ENCODE results near the gene SHKBP1. TPM values are rescaled to one million over a fixed set of nuclear protein-coding genes. Genes with fewer than 3 reads are reported as not detected.

The SHKBP1 gene
- total and polyA plus RNA-seq, 2 of the 4 experiments (the other 2 are of a cell fraction) = 15.6 to 94.0 TPM

DNA sequence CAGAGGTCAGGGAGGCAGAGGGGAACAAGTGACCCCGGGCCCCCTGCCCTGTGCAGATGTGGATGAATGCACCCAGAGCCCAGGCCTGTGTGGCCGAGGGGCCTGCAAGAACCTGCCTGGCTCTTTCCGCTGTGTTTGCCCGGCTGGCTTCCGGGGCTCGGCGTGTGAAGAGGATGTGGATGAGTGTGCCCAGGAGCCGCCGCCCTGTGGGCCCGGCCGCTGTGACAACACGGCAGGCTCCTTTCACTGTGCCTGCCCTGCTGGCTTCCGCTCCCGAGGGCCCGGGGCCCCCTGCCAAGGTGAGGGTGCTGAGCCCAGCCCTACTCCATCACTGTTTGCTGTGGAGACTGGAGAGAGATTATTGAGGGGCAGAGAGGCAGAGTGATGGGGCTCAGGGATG is 34.4 kb downstream of the SHKBP1 start:
- Histone ChIP-seq H4K91ac (ENCODE audit: insufficient read depth, low read depth, low read length) (no peak overlapping the region), H2BK15ac (ENCODE audit: low read depth, low read length) (no peak overlapping the region), H2BK120ac (ENCODE audit: low read depth, low read length) (no peak overlapping the region), H3K56ac (ENCODE audit: extremely low read depth, insufficient read depth, low read length) (no peak overlapping the region), H3K9me3 (ENCODE audit: control insufficient read depth, insufficient read depth, low read length) (no peaks in the 10 kb centered on the region), H3K9me1 (ENCODE audit: insufficient read depth, low read length) (peaks cover 7% of the 10 kb centered on the region), H3K36me3 (ENCODE audit: control insufficient read depth, insufficient read depth, low read length) (peaks cover 29% of the 10 kb centered on the region), H4K5ac (ENCODE audit: low read depth, low read length) (no peak overlapping the region), H3K9ac (ENCODE audit: low read depth, low read length) (no peak overlapping the region), H4K8ac (ENCODE audit: low read depth in 2 of 2, low read length in 2 of 2) (no peak overlapping the region), H2BK20ac (ENCODE audit: low read depth, low read length) (no peak overlapping the region), H3K27ac (ENCODE audit: insufficient read depth, low read length) (no peak overlapping the region), H3K4ac (ENCODE audit: low read depth, low read length) (no peak overlapping the region), H3K4me2 (ENCODE audit: low read depth, low read length) (no peak overlapping the region), H2AK9ac (replicated peaks; ENCODE audit: low read depth, low read length, poor library complexity) (no peak overlapping the region), H3K79me1 (ENCODE audit: low read depth in 1 of 2, low read length in 2 of 2) (peaks cover 4 to 10% of the 10 kb centered on the region in 2 experiments), H3K4me3 (ENCODE audit: insufficient read depth, low read depth, low read length) (no peak overlapping the region), H3K18ac (ENCODE audit: low read depth, low read length) (no peak overlapping the region), H3K27me3 (ENCODE audit: control insufficient read depth, insufficient read depth, low read length) (no peaks in the 10 kb centered on the region), H3K4me1 (ENCODE audit: control insufficient read depth, insufficient read depth, low read length) (peaks cover 6% of the 10 kb centered on the region; the same call in 1 of the 2 replicates), H2AFZ (replicated peaks; ENCODE audit: low read length, poor library complexity) (no peak overlapping the region), H2AK5ac (ENCODE audit: low read depth, low read length) (0 out of 2 replicates have a peak overlapping the region, but pooled peaks have one; percentile 37), H3K23ac (ENCODE audit: low read depth, low read length) (no peak overlapping the region), H3K14ac (replicated peaks; ENCODE audit: low read depth, low read length) (no peak overlapping the region), H2BK5ac (ENCODE audit: low read depth, low read length, poor library complexity, severe bottlenecking) (no peak overlapping the region), H4K20me1 (ENCODE audit: insufficient read depth, low read length) (peaks cover 3% of the 10 kb centered on the region; the same call in 1 of the 2 replicates)
- 100% methylated on average over 1 of the region's 15 CpGs; no CpG with 5 or more reads in 1 of the 2 experiments for WGBS, 2 experiments (ENCODE audit: extremely low coverage in 2 of 2, insufficient read length in 1 of 2)
- intact Hi-C loops (cut with micrococcal nuclease) (no loop called here), in situ Hi-C loops (cut with MboI; ENCODE audit: low sequenced_read_pairs) (no loop called here), dilution Hi-C loops (cut with HindIII; ENCODE audit: low sequenced_read_pairs, unreplicated experiment) (no loop called here)
- ChIA-PET POLR2A (ENCODE audit: unreplicated experiment) (no interaction called here), CTCF (no interaction called here)
- DNase-seq = no peak
- BruUV-seq (replicated peaks) = no TSS peak
- no peak for ATAC-seq (ENCODE audit: low read depth)
- TF ChIP-seq MAZ (IDR thresholded peaks at IDR 0.05; ENCODE audit: borderline replicate concordance, low read depth, low read length) = no peak
- no peak for TF ChIP-seq CEBPB (IDR thresholded peaks at IDR 0.05; ENCODE audit: low read depth, low read length)
- no peak for TF ChIP-seq NFE2L2 (IDR thresholded peaks at IDR 0.05; ENCODE audit: low read depth, low read length)
- no peak for TF ChIP-seq FOS (IDR thresholded peaks at IDR 0.05; ENCODE audit: low read depth, low read length)
- no peak for TF ChIP-seq RFX5 (IDR thresholded peaks at IDR 0.05; ENCODE audit: low read depth, low read length)
- TF ChIP-seq, protein P1, sequence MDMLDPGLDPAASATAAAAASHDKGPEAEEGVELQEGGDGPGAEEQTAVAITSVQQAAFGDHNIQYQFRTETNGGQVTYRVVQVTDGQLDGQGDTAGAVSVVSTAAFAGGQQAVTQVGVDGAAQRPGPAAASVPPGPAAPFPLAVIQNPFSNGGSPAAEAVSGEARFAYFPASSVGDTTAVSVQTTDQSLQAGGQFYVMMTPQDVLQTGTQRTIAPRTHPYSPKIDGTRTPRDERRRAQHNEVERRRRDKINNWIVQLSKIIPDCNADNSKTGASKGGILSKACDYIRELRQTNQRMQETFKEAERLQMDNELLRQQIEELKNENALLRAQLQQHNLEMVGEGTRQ (IDR thresholded peaks at IDR 0.05; ENCODE audit: low read depth, low read length) = no peak
- TF ChIP-seq, protein P2, sequence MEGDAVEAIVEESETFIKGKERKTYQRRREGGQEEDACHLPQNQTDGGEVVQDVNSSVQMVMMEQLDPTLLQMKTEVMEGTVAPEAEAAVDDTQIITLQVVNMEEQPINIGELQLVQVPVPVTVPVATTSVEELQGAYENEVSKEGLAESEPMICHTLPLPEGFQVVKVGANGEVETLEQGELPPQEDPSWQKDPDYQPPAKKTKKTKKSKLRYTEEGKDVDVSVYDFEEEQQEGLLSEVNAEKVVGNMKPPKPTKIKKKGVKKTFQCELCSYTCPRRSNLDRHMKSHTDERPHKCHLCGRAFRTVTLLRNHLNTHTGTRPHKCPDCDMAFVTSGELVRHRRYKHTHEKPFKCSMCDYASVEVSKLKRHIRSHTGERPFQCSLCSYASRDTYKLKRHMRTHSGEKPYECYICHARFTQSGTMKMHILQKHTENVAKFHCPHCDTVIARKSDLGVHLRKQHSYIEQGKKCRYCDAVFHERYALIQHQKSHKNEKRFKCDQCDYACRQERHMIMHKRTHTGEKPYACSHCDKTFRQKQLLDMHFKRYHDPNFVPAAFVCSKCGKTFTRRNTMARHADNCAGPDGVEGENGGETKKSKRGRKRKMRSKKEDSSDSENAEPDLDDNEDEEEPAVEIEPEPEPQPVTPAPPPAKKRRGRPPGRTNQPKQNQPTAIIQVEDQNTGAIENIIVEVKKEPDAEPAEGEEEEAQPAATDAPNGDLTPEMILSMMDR (conservative IDR thresholded peaks at IDR 0.05; ENCODE audit: low read depth, low read length) = no peak
- TF ChIP-seq MAFK (IDR thresholded peaks at IDR 0.05; ENCODE audit: low read depth, low read length) = no peak
- no peak for TF ChIP-seq SMC3 (IDR thresholded peaks at IDR 0.05; ENCODE audit: low read depth, low read length)
- TF ChIP-seq MXI1 (IDR thresholded peaks at IDR 0.05; ENCODE audit: borderline replicate concordance, low read depth, low read length) = no peak
- TF ChIP-seq RCOR1 (IDR thresholded peaks at IDR 0.05; ENCODE audit: insufficient replicate concordance, low read length) = no peak
- TF ChIP-seq RAD21 (IDR thresholded peaks at IDR 0.05; ENCODE audit: low read length) = no peak
- TF ChIP-seq, protein P3, sequence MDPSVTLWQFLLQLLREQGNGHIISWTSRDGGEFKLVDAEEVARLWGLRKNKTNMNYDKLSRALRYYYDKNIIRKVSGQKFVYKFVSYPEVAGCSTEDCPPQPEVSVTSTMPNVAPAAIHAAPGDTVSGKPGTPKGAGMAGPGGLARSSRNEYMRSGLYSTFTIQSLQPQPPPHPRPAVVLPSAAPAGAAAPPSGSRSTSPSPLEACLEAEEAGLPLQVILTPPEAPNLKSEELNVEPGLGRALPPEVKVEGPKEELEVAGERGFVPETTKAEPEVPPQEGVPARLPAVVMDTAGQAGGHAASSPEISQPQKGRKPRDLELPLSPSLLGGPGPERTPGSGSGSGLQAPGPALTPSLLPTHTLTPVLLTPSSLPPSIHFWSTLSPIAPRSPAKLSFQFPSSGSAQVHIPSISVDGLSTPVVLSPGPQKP (IDR thresholded peaks at IDR 0.05; ENCODE audit: borderline replicate concordance, low read depth, low read length) = no peak
- TF ChIP-seq CHD1 (IDR thresholded peaks at IDR 0.05; ENCODE audit: low read depth, low read length) = no peak
- TF ChIP-seq POLR2A (IDR thresholded peaks at IDR 0.05; ENCODE audit: low read depth, low read length) = no peak
- TF ChIP-seq BHLHE40 (IDR thresholded peaks at IDR 0.05; ENCODE audit: low read depth, low read length) = no peak

Measured in IMR-90 (cell line).